Endodermal cell (in vitro differentiated cells): Measurements from ENCODE around the gene SH2D1A. TPM values are rescaled to one million over a fixed set of nuclear protein-coding genes. Genes with fewer than 3 reads are reported as not detected.

Experiments
- DNase-seq: peaks from one replicate; pipeline ENCODE4 v3.0.0-alpha.2; 2017
- H3K27ac ChIP-seq: 2 replicates; pipeline ENCODE4 v1.5.1; 2013; ENCODE audit warnings: mild to moderate bottlenecking, low read depth, low read length, moderate library complexity
- H3K27me3 ChIP-seq: 2 replicates; pipeline ENCODE4 v1.6.1; 2013; ENCODE audit warnings: mild to moderate bottlenecking, low read length, moderate library complexity; ENCODE audit not compliant: insufficient read depth, control insufficient read depth, poor library complexity, severe bottlenecking
- H3K36me3 ChIP-seq: 2 replicates; pipeline ENCODE4 v1.7.0; 2013; ENCODE audit warnings: mild to moderate bottlenecking, low read length, moderate library complexity; ENCODE audit not compliant: control insufficient read depth, insufficient read depth
- H3K4me1 ChIP-seq: one replicate; pipeline ENCODE4 v1.7.0; 2013; ENCODE audit warnings: low read length; ENCODE audit not compliant: control insufficient read depth, insufficient read depth
- H3K4me3 ChIP-seq: 2 replicates; pipeline ENCODE4 v1.5.1; 2013; ENCODE audit warnings: mild to moderate bottlenecking, low read length, moderate library complexity
- H3K9ac ChIP-seq: 2 replicates; pipeline ENCODE4 v1.6.1; 2013; ENCODE audit warnings: mild to moderate bottlenecking, low read length, moderate library complexity; ENCODE audit not compliant: poor library complexity, severe bottlenecking; ENCODE audit errors: extremely low read depth
- H3K9me3 ChIP-seq: 2 replicates; pipeline ENCODE4 v1.6.1; 2013; ENCODE audit warnings: mild to moderate bottlenecking, low read length, moderate library complexity; ENCODE audit not compliant: control insufficient read depth
- H3K27ac Mint-ChIP-seq: 2 replicates; pipeline ENCODE4 v1.8.0; 2020; ENCODE audit warnings: mixed read lengths
- H3K27me3 Mint-ChIP-seq: 2 replicates; pipeline ENCODE4 v1.8.0; 2021; ENCODE audit warnings: mild to moderate bottlenecking, mixed read lengths; ENCODE audit not compliant: insufficient read depth
- H3K36me3 Mint-ChIP-seq: 2 replicates; pipeline ENCODE4 v1.8.0; 2020; ENCODE audit warnings: low read depth, mixed read lengths
- H3K4me1 Mint-ChIP-seq: 2 replicates; pipeline ENCODE4 v1.8.0; 2020; ENCODE audit warnings: mixed read lengths
- H3K4me3 Mint-ChIP-seq: 2 replicates; pipeline ENCODE4 v1.8.0; 2020; ENCODE audit warnings: mild to moderate bottlenecking, moderate library complexity, mixed read lengths
- H3K9me3 Mint-ChIP-seq: 2 replicates; pipeline ENCODE4 v1.8.0; 2020; ENCODE audit warnings: mild to moderate bottlenecking, mixed read lengths
- WGBS, 2 experiments: methylation state at CpG; one replicate each; pipeline versions ENCODE4 v1.1.5 to v1.1.7; 2013; ENCODE audit warnings: missing lambda C conversion rate in 2 of 2, mixed read lengths in 1 of 2; ENCODE audit not compliant: insufficient coverage in 1 of 2, insufficient read length in 1 of 2; 5-methylcytosine and 5-hydroxymethylcytosine counted together
- total RNA-seq, 2 donors: library from RNA; stranded (reverse); fragmentation: NEBNext Ultra II Directional in 1 of 2; extraction: Animal tissue kit (Norgen Biotek cat#: 25700) in 1 of 2; gene quantifications; 2 replicates in 1 of 2; 3 replicates in 1 of 2; pipeline ENCODE4 v1.2.1, GENCODE V29; 2021
- TF ChIP-seq, protein P1 (sequence below): fragments of 200-600 bp; sonication (generic); conservative IDR thresholded peaks from 2 replicates; pipeline ENCODE4 v1.5.0; 2021; ENCODE audit warnings: antibody characterized with exemption, mild to moderate bottlenecking

The SH2D1A gene
- total RNA-seq, 2 donors from 2014 or later, result not detected

DNA sequence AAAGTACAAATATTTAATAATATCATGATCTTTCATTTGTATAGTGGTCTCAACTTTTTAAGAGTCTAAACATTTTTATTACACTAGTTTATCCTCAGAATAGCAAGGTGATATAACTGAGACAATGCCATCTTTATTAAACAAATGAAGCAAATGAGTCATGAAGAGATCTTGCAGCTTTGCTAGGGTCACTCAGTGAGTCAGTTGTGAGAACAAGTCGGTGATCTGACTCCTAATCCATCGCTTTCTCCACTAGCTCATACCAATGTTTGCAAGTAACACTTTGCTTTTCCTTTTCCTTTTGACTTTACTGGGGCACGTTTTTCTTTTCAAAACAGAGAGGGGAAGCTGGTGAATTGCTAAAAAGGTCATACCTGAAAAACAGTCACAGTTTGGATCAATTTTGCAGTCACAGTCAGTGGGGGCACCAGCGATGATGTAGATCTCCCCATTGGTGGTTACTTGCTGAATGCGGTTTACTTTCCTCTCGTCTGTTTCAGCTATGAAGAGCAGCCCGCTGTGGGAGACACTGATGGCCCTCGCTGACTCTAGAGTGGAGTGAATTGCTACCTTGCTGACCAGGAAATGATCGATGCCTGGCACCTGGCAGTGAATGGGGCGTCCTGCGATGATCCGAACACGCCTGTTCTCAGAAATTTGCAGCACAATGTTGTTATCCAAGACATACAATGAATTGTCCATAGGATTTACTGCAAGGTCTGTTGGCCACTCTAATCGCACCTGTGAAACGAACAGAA is 75.7 kb downstream of the SH2D1A start:
- no peaks in the 10 kb centered on the region for H3K36me3 ChIP-seq

More for the DNA sequence above, 75.7 kb downstream of the SH2D1A start:
- Histone ChIP-seq H3K9me3 (peaks cover 14% of the 10 kb centered on the region), H3K27me3 (no peaks in the 10 kb centered on the region), H3K4me1 (peaks cover 4% of the 10 kb centered on the region), H3K27ac (no peak overlapping the region), H3K4me3 (no peak overlapping the region), H3K9ac (no peak overlapping the region)
- Mint-ChIP-seq H3K4me1 (peaks cover 30% of the 10 kb centered on the region), H3K36me3 (no peaks in the 10 kb centered on the region), H3K27ac (peak overlapping the region; percentile 28), H3K4me3 (no peak overlapping the region), H3K9me3 (peaks cover 14% of the 10 kb centered on the region), H3K27me3 (peaks cover 7% of the 10 kb centered on the region)
- TF ChIP-seq, protein P1, sequence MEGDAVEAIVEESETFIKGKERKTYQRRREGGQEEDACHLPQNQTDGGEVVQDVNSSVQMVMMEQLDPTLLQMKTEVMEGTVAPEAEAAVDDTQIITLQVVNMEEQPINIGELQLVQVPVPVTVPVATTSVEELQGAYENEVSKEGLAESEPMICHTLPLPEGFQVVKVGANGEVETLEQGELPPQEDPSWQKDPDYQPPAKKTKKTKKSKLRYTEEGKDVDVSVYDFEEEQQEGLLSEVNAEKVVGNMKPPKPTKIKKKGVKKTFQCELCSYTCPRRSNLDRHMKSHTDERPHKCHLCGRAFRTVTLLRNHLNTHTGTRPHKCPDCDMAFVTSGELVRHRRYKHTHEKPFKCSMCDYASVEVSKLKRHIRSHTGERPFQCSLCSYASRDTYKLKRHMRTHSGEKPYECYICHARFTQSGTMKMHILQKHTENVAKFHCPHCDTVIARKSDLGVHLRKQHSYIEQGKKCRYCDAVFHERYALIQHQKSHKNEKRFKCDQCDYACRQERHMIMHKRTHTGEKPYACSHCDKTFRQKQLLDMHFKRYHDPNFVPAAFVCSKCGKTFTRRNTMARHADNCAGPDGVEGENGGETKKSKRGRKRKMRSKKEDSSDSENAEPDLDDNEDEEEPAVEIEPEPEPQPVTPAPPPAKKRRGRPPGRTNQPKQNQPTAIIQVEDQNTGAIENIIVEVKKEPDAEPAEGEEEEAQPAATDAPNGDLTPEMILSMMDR, result no peak
- peak; percentile 55 for DNase-seq
- WGBS, 2 experiments, result 63 to 66% methylated on average over 8 to 15 of the region's 15 CpGs

Other genes with a start within 250 kb of the SH2D1A start
- gene TEX13D, start 13.9 kb upstream of the SH2D1A start, total RNA-seq, result not detected